Gastroesophageal sphincter (tissue), 3 donors: ENCODE measurements around the gene NPAS1.

Experiments
- CTCF ChIP-seq, 4 experiments: fragments of 200-600 bp in 2 of 4; fragments of 450-650 bp in 2 of 4; sonication (generic) in 1 of 4; IDR thresholded peaks; one replicate each; pipeline ENCODE4 v1.5.1; 2017 to 2019; ENCODE audit warnings: antibody characterized with exemption in 4 of 4, mild to moderate bottlenecking in 2 of 4, moderate library complexity in 2 of 4
- EP300 ChIP-seq: sonication (generic); formaldehyde crosslinking; IDR thresholded peaks from one replicate; pipeline ENCODE4 v1.6.1; 2017; ENCODE audit warnings: antibody characterized with exemption, mild to moderate bottlenecking

DNA sequence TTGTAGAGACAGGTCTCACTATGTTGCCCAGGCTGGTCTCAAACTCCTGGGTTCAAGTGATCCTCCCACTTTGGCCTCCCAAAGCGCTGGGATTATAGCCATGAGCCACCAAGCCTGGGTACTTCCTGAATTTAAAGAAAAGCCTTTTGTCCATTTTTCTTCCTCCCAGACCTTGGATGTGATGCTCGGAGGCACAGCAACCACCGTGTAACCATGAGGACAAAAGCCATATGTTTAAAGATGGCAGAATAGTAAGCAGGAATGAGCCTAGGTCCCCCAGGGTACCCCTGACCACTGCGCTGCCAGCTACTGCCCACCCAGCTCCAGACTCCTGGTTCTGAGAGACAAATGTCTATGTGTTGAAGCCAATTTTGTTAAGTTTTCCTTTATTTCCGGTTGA is 62.9 kb downstream of the NPAS1 start:
- TF ChIP-seq CTCF (IDR thresholded peaks at IDR 0.05), result no peak
- no peak for TF ChIP-seq EP300
